H1 (cell line): ENCODE results near the gene RPL41. TPM values are rescaled to one million over a fixed set of nuclear protein-coding genes. Genes with fewer than 3 reads are reported as not detected.
"Not testable (repeated sequence)": the region's sequence is repeated elsewhere in the genome, so short reads cannot be mapped to it uniquely, and the experiment has no call there.

Experiments used
- CTCF ChIA-PET: fragments of 300-600 bp; sonication (Branson Sonifier 250); formaldehyde crosslinking; loops from one replicate; lab custom pipeline; 2021; ENCODE audit not compliant: partially characterized antibody; lab: Charles Lee
- POLR2A ChIA-PET: fragments of 300-600 bp; sonication (Branson Sonifier 250); formaldehyde crosslinking; loops from one replicate; lab custom pipeline; 2021; ENCODE audit warnings: inconsistent platforms; ENCODE audit not compliant: partially characterized antibody; lab: Charles Lee
- DNase-seq, 2 experiments: peaks; one replicate each; pipeline versions ENCODE4 v3.0.0 to v3.0.0-alpha.2; 2010 to 2022; ENCODE audit warnings: low spot score in 2 of 2, low read depth in 1 of 2, mixed read lengths in 1 of 2
- FAIRE-seq: peaks from 2 replicates; lab custom pipeline; 2011; peaks lifted over from hg19 to GRCh38; lab: Jason Lieb, UNC
- H2AFZ ChIP-seq: 2 replicates; pipeline ENCODE4 v1.8.1; 2012; ENCODE audit warnings: low read length, inconsistent platforms
- H2AK5ac ChIP-seq: 2 replicates; pipeline ENCODE4 v1.6.1; 2013; ENCODE audit warnings: low read depth, low read length
- H2BK120ac ChIP-seq: replicated peaks from 2 replicates; pipeline ENCODE3; 2013; ENCODE audit warnings: low read depth, low read length, inconsistent platforms
- H2BK12ac ChIP-seq: 2 replicates; pipeline ENCODE4 v1.6.1; 2013; ENCODE audit warnings: low read depth, low read length
- H2BK15ac ChIP-seq: 2 replicates; pipeline ENCODE4 v1.6.1; 2013; ENCODE audit warnings: low read length
- H2BK20ac ChIP-seq: 2 replicates; pipeline ENCODE4 v1.6.1; 2013; ENCODE audit warnings: low read length
- H2BK5ac ChIP-seq: 2 replicates; pipeline ENCODE4 v1.6.1; 2013; ENCODE audit warnings: low read depth, low read length
- H3K14ac ChIP-seq: 2 replicates; pipeline ENCODE4 v1.6.1; 2013; ENCODE audit warnings: inconsistent platforms; ENCODE audit not compliant: insufficient read length
- H3K18ac ChIP-seq: 2 replicates; pipeline ENCODE4 v1.6.1; 2013; ENCODE audit warnings: low read length; ENCODE audit errors: extremely low read depth
- H3K23ac ChIP-seq: 2 replicates; pipeline ENCODE4 v1.6.1; 2013; ENCODE audit warnings: inconsistent platforms; ENCODE audit not compliant: insufficient read length
- H3K23me2 ChIP-seq: 2 replicates; pipeline ENCODE4 v1.6.1; 2013; ENCODE audit warnings: low read depth, low read length
- H3K27ac ChIP-seq: 2 replicates; pipeline ENCODE4 v1.6.1; 2011; ENCODE audit warnings: low read depth, low read length, inconsistent platforms
- H3K27me3 ChIP-seq, 4 experiments: replicated peaks in 1 of 4; 1 replicate in 1 of 4; 2 replicates in 3 of 4; pipeline versions ENCODE4 v1.6.1 to v1.8.1; 2011 to 2013; ENCODE audit warnings: low read length in 3 of 4, mild to moderate bottlenecking in 3 of 4, inconsistent platforms in 2 of 4, mixed read lengths in 2 of 4, moderate library complexity in 1 of 4; ENCODE audit not compliant: control insufficient read depth in 3 of 4, insufficient read depth in 3 of 4; ENCODE audit errors: extremely low read depth in 1 of 4
- H3K36me3 ChIP-seq, 4 experiments: 2 replicates each; pipeline versions ENCODE4 v1.6.1 to v1.8.1; 2011 to 2013; ENCODE audit warnings: mild to moderate bottlenecking in 4 of 4, low read length in 3 of 4, moderate library complexity in 2 of 4, control low read depth in 1 of 4, inconsistent platforms in 1 of 4; ENCODE audit not compliant: insufficient read depth in 4 of 4, control insufficient read depth in 2 of 4
- H3K4ac ChIP-seq: replicated peaks from 2 replicates; pipeline ENCODE3; 2013; ENCODE audit warnings: low read length, low read depth, mixed read lengths, inconsistent platforms; ENCODE audit not compliant: insufficient read length
- H3K4me1 ChIP-seq, 4 experiments: replicated peaks in 1 of 4; 1 replicate in 1 of 4; 2 replicates in 3 of 4; pipeline versions ENCODE4 v1.6.1 to v1.8.1; 2011 to 2013; ENCODE audit warnings: low read length in 3 of 4, inconsistent platforms in 2 of 4, mixed read lengths in 1 of 4; ENCODE audit not compliant: insufficient read depth in 4 of 4, control insufficient read depth in 3 of 4
- H3K4me2 ChIP-seq, 2 experiments: 2 replicates each; pipeline versions ENCODE4 v1.6.1 to v1.8.1; 2011 to 2013; ENCODE audit warnings: low read depth in 2 of 2, low read length in 2 of 2, control low read depth in 1 of 2, inconsistent platforms in 1 of 2, mild to moderate bottlenecking in 1 of 2; ENCODE audit not compliant: insufficient read depth in 1 of 2
- H3K4me3 ChIP-seq, 4 experiments: fragments of 200-600, 300-600 bp in 1 of 4; sonication (generic), shearing (Covaris generic), sonication (Bioruptor Twin) in 1 of 4; 2 replicates each; pipeline versions ENCODE4 v1.5.1 to v1.8.1; 2011 to 2016; ENCODE audit warnings: low read length in 4 of 4, low read depth in 3 of 4, control low read depth in 2 of 4, inconsistent platforms in 2 of 4, mild to moderate bottlenecking in 2 of 4, mixed read lengths in 1 of 4, moderate library complexity in 1 of 4; ENCODE audit not compliant: insufficient read depth in 2 of 4; ENCODE audit errors: extremely low read depth in 1 of 4
- H3K56ac ChIP-seq: replicated peaks from 2 replicates; pipeline ENCODE3; 2013; ENCODE audit warnings: low read depth, mild to moderate bottlenecking, mixed read lengths, low read length, inconsistent platforms; ENCODE audit not compliant: insufficient read length
- H3K79me1 ChIP-seq: 2 replicates; pipeline ENCODE4 v1.6.1; 2013; ENCODE audit warnings: low read depth, low read length, control low read depth
- H3K79me2 ChIP-seq, 2 experiments: 2 replicates each; pipeline versions ENCODE4 v1.6.1 to v1.8.1; 2012 to 2013; ENCODE audit warnings: low read length in 2 of 2, mild to moderate bottlenecking in 2 of 2, inconsistent platforms in 1 of 2; ENCODE audit not compliant: insufficient read depth in 2 of 2, control insufficient read depth in 1 of 2
- H3K9ac ChIP-seq, 4 experiments: replicated peaks in 1 of 4; 1 replicate in 1 of 4; 2 replicates in 3 of 4; pipeline versions ENCODE4 v1.6.1 to v1.8.1; 2011 to 2013; ENCODE audit warnings: low read depth in 3 of 4, low read length in 3 of 4, control low read depth in 2 of 4, mild to moderate bottlenecking in 2 of 4, moderate library complexity in 2 of 4, inconsistent platforms in 1 of 4; ENCODE audit errors: extremely low read depth in 1 of 4
- H3K9me3 ChIP-seq, 2 experiments: 2 replicates each; pipeline versions ENCODE4 v1.6.1 to v1.8.1; 2012 to 2013; ENCODE audit warnings: mild to moderate bottlenecking in 2 of 2, moderate library complexity in 2 of 2, control low read depth in 1 of 2, inconsistent platforms in 1 of 2, low read depth in 1 of 2, low read length in 1 of 2, mixed read lengths in 1 of 2; ENCODE audit not compliant: insufficient read depth in 2 of 2
- H4K20me1 ChIP-seq, 2 experiments: replicated peaks in 1 of 2; 2 replicates each; pipeline versions ENCODE3 to v1.8.1; 2011 to 2013; ENCODE audit warnings: inconsistent platforms in 2 of 2, low read length in 2 of 2, mild to moderate bottlenecking in 1 of 2; ENCODE audit not compliant: insufficient read depth in 2 of 2, control insufficient read depth in 1 of 2
- H4K5ac ChIP-seq: 2 replicates; pipeline ENCODE4 v1.6.1; 2013; ENCODE audit warnings: low read length, low read depth, mixed read lengths, inconsistent platforms; ENCODE audit not compliant: insufficient read length
- H4K8ac ChIP-seq: 2 replicates; pipeline ENCODE4 v1.8.0; 2013; ENCODE audit warnings: mild to moderate bottlenecking, moderate library complexity, low read length, inconsistent platforms; ENCODE audit not compliant: insufficient read depth; ENCODE audit errors: extremely low read depth
- H4K91ac ChIP-seq: replicated peaks from 2 replicates; pipeline ENCODE3; 2013; ENCODE audit warnings: low read length, mixed read lengths, inconsistent platforms; ENCODE audit not compliant: insufficient read length
- WGBS, 2 experiments: shearing (Covaris generic) in 1 of 2; methylation state at CpG; one replicate each; pipeline versions ENCODE4 v1.1.6 to v1.1.7; 2013 to 2015; ENCODE audit warnings: low lambda C conversion rate in 2 of 2, mixed read lengths in 2 of 2, inconsistent platforms in 1 of 2, low coverage in 1 of 2, missing lambda C conversion rate in 1 of 2; ENCODE audit not compliant: insufficient replicate concordance in 2 of 2, insufficient coverage in 1 of 2, insufficient read length in 1 of 2; ENCODE audit errors: extremely low coverage in 1 of 2, missing lambda C conversion rate in 1 of 2; 5-methylcytosine and 5-hydroxymethylcytosine counted together
- polyA plus RNA-seq, 7 experiments: library from polyadenylated mRNA; depleted of rRNA in 3 of 7; stranded (reverse) in 5 of 7; unstranded in 2 of 7; fragments of >200 nt in 5 of 7; fragments of 200-250 nt in 2 of 7; gene quantifications; 1 replicate in 5 of 7; 2 replicates in 1 of 7; 4 replicates in 1 of 7; pipeline versions ENCODE4 v1.2.1 to v1.2.3, GENCODE V29; 2011 to 2013; ENCODE audit warnings: missing spikeins in 2 of 7, mixed read lengths in 2 of 7
- total RNA-seq: library from RNA; stranded (reverse); fragmentation: NEBNext Ultra II Directional; extraction: Animal tissue kit (Norgen Biotek cat#: 25700); gene quantifications from 2 replicates; pipeline ENCODE4 v1.2.1, GENCODE V29; 2021

Gene RPL41
- total and polyA plus RNA-seq, 2 of the 8 experiments (the other 6 are each of a cell fraction or from before 2014, with no cell fraction given), result 4,440 to 16,488 TPM

DNA sequence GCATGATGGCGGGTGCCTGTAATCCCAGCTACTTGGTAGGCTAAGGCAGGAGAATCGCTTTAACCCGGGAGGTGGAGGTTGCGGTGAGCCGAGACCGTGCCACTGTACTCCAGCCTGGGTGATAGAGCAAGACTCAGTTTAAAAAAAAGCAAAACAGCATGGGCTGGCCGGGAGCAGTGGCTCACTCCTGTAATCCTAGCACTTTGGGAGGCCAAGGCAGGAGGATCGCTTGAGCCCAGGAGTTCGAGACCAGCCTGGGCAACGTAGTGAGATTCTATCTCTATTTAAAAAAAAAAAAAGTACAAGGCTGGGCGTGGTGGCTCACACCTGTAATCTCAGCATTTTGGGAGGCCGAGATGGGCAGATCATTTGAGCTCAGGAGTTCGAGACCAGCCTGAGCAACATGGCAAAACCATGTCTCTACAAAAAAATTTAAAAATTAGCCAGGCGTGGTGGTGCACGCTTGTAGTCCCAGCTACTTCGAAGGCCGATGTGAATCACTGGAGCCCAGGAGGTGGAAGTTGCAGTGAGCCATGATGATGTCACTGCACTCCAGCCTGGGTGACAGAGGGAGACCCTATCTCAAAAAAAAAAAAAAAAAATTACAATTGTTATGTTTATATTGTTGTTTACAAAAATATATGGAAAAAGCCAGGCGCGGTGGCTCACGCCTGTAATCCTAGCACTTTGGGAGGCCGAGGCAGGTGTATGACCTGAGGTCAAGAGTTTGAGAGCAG, 40.2 kb downstream of the RPL41 start:
- H3K4me1 ChIP-seq, result peaks cover 9 to 36% (median 21%) of the 10 kb centered on the region in 4 experiments
- not testable (repeated sequence) for H3K18ac ChIP-seq, H2BK15ac ChIP-seq, DNase-seq, H4K8ac ChIP-seq, H3K27me3 ChIP-seq, H3K23ac ChIP-seq, H3K9me3 ChIP-seq, H2BK20ac ChIP-seq, H2BK120ac ChIP-seq, H3K9ac ChIP-seq, H3K4ac ChIP-seq, H4K91ac ChIP-seq, H2AK5ac ChIP-seq, H3K79me1 ChIP-seq, FAIRE-seq, H4K5ac ChIP-seq, H2AFZ ChIP-seq, H3K14ac ChIP-seq, H3K56ac ChIP-seq, H2BK5ac ChIP-seq
- H3K4me2 ChIP-seq, result peak overlapping the region; percentile 76 to 77; a peak in 2 of 4 replicates
- H3K4me3 ChIP-seq, result peak overlapping the region in 2 of 4 experiments; percentile 63 to 91; a peak in 6 of 8 replicates
- H2BK12ac ChIP-seq, result peak overlapping the region; percentile 27; the same call in 1 of the 2 replicates
- H3K27ac ChIP-seq, result peak overlapping the region; percentile 93; the same call in 1 of the 2 replicates
- 92% methylated on average over 19 of the region's 21 CpGs; no CpG with 5 or more reads in 1 of the 2 experiments for WGBS, 2 experiments
- peaks cover 11 to 17% of the 10 kb centered on the region in 2 experiments for H4K20me1 ChIP-seq
- POLR2A ChIA-PET, result interaction anchor here (0.9 to 15.6 kb wide), 8 partner anchors 9 to 111 kb away, joined by 3 to 656 read pairs (median 4); partner anchors contain the start of genes COQ10A, PA2G4, RNF41 and SMARCC2
- peaks cover 23 to 38% (median 27%) of the 10 kb centered on the region in 4 experiments for H3K36me3 ChIP-seq
- H3K79me2 ChIP-seq, result peaks cover 3 to 32% of the 10 kb centered on the region in 2 experiments
- peaks cover 22% of the 10 kb centered on the region for H3K23me2 ChIP-seq
- CTCF ChIA-PET, result interaction anchor here (0.6 to 2.7 kb wide), 10 partner anchors 13 to 1646 kb away, joined by 3 to 15 read pairs (median 4); partner anchors contain the start of genes ESYT1, SMARCC2 and ZC3H10
